Natural killer cell (primary cell): ENCODE measurements around the gene ELAVL1. TPM values are rescaled to one million over a fixed set of nuclear protein-coding genes. Genes with fewer than 3 reads are reported as not detected.

Source experiments
- ATAC-seq, 3 donors: fragments of 150-1000 bp in 2 of 3; fragments of 200-7000 bp in 1 of 3; cut with Tn5 transposase; 1 replicate in 1 of 3; 2 replicates in 2 of 3; pipeline ENCODE4 v1.10.0; 2021; ENCODE audit warnings: mild to moderate bottlenecking in 2 of 3, moderate library complexity in 2 of 3
- DNase-seq, 2 donors: peaks; one replicate each; pipeline versions ENCODE4 v3.0.0 to v3.0.0-alpha.2; 2013 to 2021; ENCODE audit warnings: mixed read lengths in 1 of 2
- H3K27ac ChIP-seq: one replicate; pipeline ENCODE4 v1.5.1; 2013; ENCODE audit warnings: mild to moderate bottlenecking, low read length
- H3K27me3 ChIP-seq: one replicate; pipeline ENCODE4 v1.6.1; 2013; ENCODE audit warnings: low read length; ENCODE audit not compliant: control insufficient read depth, insufficient read depth
- H3K36me3 ChIP-seq: one replicate; pipeline ENCODE4 v1.6.1; 2013; ENCODE audit warnings: low read length; ENCODE audit not compliant: control insufficient read depth, insufficient read depth
- H3K4me1 ChIP-seq: one replicate; pipeline ENCODE4 v1.6.1; 2013; ENCODE audit warnings: low read length; ENCODE audit not compliant: control insufficient read depth, insufficient read depth
- H3K4me3 ChIP-seq: one replicate; pipeline ENCODE4 v1.5.1; 2013; ENCODE audit warnings: low read length
- H3K9me3 ChIP-seq: one replicate; pipeline ENCODE4 v1.6.1; 2013; ENCODE audit warnings: low read length; ENCODE audit not compliant: control insufficient read depth, insufficient read depth
- H3K27ac Mint-ChIP-seq, 2 donors: one replicate each; pipeline ENCODE4 v1.8.0; 2022; ENCODE audit warnings: mild to moderate bottlenecking in 2 of 2, mixed read lengths in 2 of 2, moderate library complexity in 1 of 2
- H3K27me3 Mint-ChIP-seq, 2 donors: one replicate each; pipeline ENCODE4 v1.8.0; 2022; ENCODE audit warnings: low read depth in 2 of 2, mixed read lengths in 2 of 2
- H3K36me3 Mint-ChIP-seq: one replicate; pipeline ENCODE4 v1.8.0; 2022; ENCODE audit warnings: mixed read lengths
- H3K4me1 Mint-ChIP-seq, 2 donors: one replicate each; pipeline ENCODE4 v1.8.0; 2022; ENCODE audit warnings: mixed read lengths in 2 of 2
- H3K4me3 Mint-ChIP-seq: one replicate; pipeline ENCODE4 v1.8.0; 2022; ENCODE audit warnings: mild to moderate bottlenecking, moderate library complexity, mixed read lengths
- H3K9me3 Mint-ChIP-seq, 2 donors: one replicate each; pipeline ENCODE4 v1.8.0; 2022; ENCODE audit warnings: mixed read lengths in 2 of 2
- CTCF ChIP-seq: fragments of 200-600 bp; IDR thresholded peaks from one replicate; pipeline ENCODE4 v1.8.0; 2022; ENCODE audit warnings: antibody characterized with exemption
- WGBS: methylation state at CpG from one replicate; pipeline ENCODE4 v1.1.7; 2013; ENCODE audit warnings: missing lambda C conversion rate; ENCODE audit not compliant: insufficient coverage; 5-methylcytosine and 5-hydroxymethylcytosine counted together
- intact Hi-C: fragments of 100-400 bp; cut with micrococcal nuclease; formaldehyde crosslinking; loops from one replicate; pipeline ENCODE4 v1.14.2; 2022
- total RNA-seq, 4 donors: library from RNA; stranded (reverse); fragments of 120-200 nt in 1 of 4; gene quantifications; one replicate each; pipeline versions ENCODE4 v1.2.3 to v1.2.4, GENCODE V29; 2013 to 2022

Gene ELAVL1
- total RNA-seq, 3 donors from 2014 or later (not counting 1 experiment from before 2014, with no cell fraction given), result 36.9 to 43.9 (median 43.8) TPM

GRCh38 chr19:7980168-7980567 lies 25.3 kb downstream of the ELAVL1 start:
- H3K9me3 Mint-ChIP-seq, result no peaks in the 10 kb centered on the region

GRCh38 chr19:7979559-7979958 lies 25.9 kb downstream of the ELAVL1 start:
- Mint-ChIP-seq H3K9me3 (no peaks in the 10 kb centered on the region), H3K27ac (no peak overlapping the region), H3K36me3 (no peaks in the 10 kb centered on the region), H3K27me3 (no peaks in the 10 kb centered on the region), H3K4me1 (peaks cover 0 to 5% of the 10 kb centered on the region in 2 donors), H3K4me3 (no peak overlapping the region)
- intact Hi-C loops, result no loop called here
- no peak for DNase-seq
- Histone ChIP-seq H3K27ac (no peak overlapping the region), H3K9me3 (no peaks in the 10 kb centered on the region), H3K4me1 (no peaks in the 10 kb centered on the region), H3K36me3 (peaks cover 46% of the 10 kb centered on the region), H3K27me3 (no peaks in the 10 kb centered on the region), H3K4me3 (no peak overlapping the region)
- no peak for ATAC-seq
- TF ChIP-seq CTCF, result no peak
- 85% methylated on average over 8 of the region's 8 CpGs for WGBS

More at GRCh38 chr19:7980168-7980567, 25.3 kb downstream of the ELAVL1 start:
- H3K27ac Mint-ChIP-seq, result peak overlapping the region in 1 of 2 donors; percentile 22
- ATAC-seq (no peak), DNase-seq (no peak)
- H3K27ac ChIP-seq, result no peak overlapping the region
- H3K4me3 ChIP-seq, result no peak overlapping the region
- no peak overlapping the region for H3K4me3 Mint-ChIP-seq
- peaks cover 48% of the 10 kb centered on the region for H3K36me3 ChIP-seq
- intact Hi-C loops, result no loop called here
- no peaks in the 10 kb centered on the region for H3K4me1 ChIP-seq
- H3K4me1 Mint-ChIP-seq, result peaks cover 0 to 5% of the 10 kb centered on the region in 2 donors
- WGBS, result 96% methylated on average over 13 of the region's 13 CpGs
- no peak for TF ChIP-seq CTCF
- no peaks in the 10 kb centered on the region for H3K27me3 ChIP-seq
- no peaks in the 10 kb centered on the region for H3K9me3 ChIP-seq
- no peaks in the 10 kb centered on the region for H3K36me3 Mint-ChIP-seq
- no peaks in the 10 kb centered on the region for H3K27me3 Mint-ChIP-seq

GRCh38 chr19:7979011-7979410 lies 26.4 kb downstream of the ELAVL1 start:
- H3K4me1 Mint-ChIP-seq, result peaks cover 0 to 4% of the 10 kb centered on the region in 2 donors
- no peak overlapping the region for H3K4me3 ChIP-seq
- H3K36me3 ChIP-seq, result peaks cover 44% of the 10 kb centered on the region
- H3K27ac ChIP-seq, result no peak overlapping the region
- H3K27me3 Mint-ChIP-seq, result no peaks in the 10 kb centered on the region
- no peak for TF ChIP-seq CTCF
- H3K9me3 ChIP-seq, result no peaks in the 10 kb centered on the region
- DNase-seq (no peak), ATAC-seq (no peak)
- no peaks in the 10 kb centered on the region for H3K27me3 ChIP-seq
- WGBS, result 97% methylated on average over 10 of the region's 10 CpGs
- H3K36me3 Mint-ChIP-seq, result no peaks in the 10 kb centered on the region
- no peaks in the 10 kb centered on the region for H3K9me3 Mint-ChIP-seq
- intact Hi-C loops, result no loop called here
- no peak overlapping the region for H3K4me3 Mint-ChIP-seq
- no peak overlapping the region for H3K27ac Mint-ChIP-seq
- H3K4me1 ChIP-seq, result no peaks in the 10 kb centered on the region

- Histone ChIP-seq H3K36me3 (peaks cover 44% of the 10 kb centered on the region), H3K27ac (no peak overlapping the region), H3K9me3 (no peaks in the 10 kb centered on the region), H3K4me1 (no peaks in the 10 kb centered on the region), H3K27me3 (no peaks in the 10 kb centered on the region), H3K4me3 (no peak overlapping the region)
- TF ChIP-seq CTCF, result no peak
- 97% methylated on average over 12 of the region's 12 CpGs for WGBS
- intact Hi-C loops, result no loop called here
- DNase-seq (no peak), ATAC-seq (no peak)
- Mint-ChIP-seq H3K36me3 (no peaks in the 10 kb centered on the region), H3K4me3 (no peak overlapping the region), H3K9me3 (no peaks in the 10 kb centered on the region), H3K4me1 (no peaks in the 10 kb centered on the region), H3K27me3 (no peaks in the 10 kb centered on the region), H3K27ac (no peak overlapping the region)
Observed at GRCh38 chr19:7978179-7978825, 27.1 kb downstream of the ELAVL1 start.
